Heart right ventricle (tissue), 16 donors: Measurements from ENCODE around the gene OR6T1. TPM values are rescaled to one million over a fixed set of nuclear protein-coding genes. Genes with fewer than 3 reads are reported as not detected.

Experiments
- ATAC-seq, 8 donors: fragments of 200-7000 bp; cut with Tn5 transposase; one replicate each; pipeline ENCODE4 v1.9.1; 2020; ENCODE audit warnings: mild to moderate bottlenecking in 8 of 8, moderate library complexity in 8 of 8, moderate number of reproducible peaks in 1 of 8
- DNase-seq, 2 donors: peaks; one replicate each; pipeline ENCODE4 v3.0.0-alpha.2; 2020
- H3K27ac ChIP-seq, 10 donors: fragments of 200-600 bp; sonication (generic) in 2 of 10; one replicate each; pipeline versions ENCODE4 v1.5.0 to v1.8.0; 2020 to 2022; ENCODE audit warnings: mild to moderate bottlenecking in 3 of 10
- H3K27me3 ChIP-seq, 7 donors: fragments of 200-600 bp; one replicate each; pipeline ENCODE4 v1.8.0; 2021 to 2022; ENCODE audit warnings: mild to moderate bottlenecking in 2 of 7
- H3K36me3 ChIP-seq, 9 donors: fragments of 200-600 bp; sonication (generic) in 1 of 9; one replicate each; pipeline versions ENCODE4 v1.5.0 to v1.8.0; 2020 to 2022; ENCODE audit warnings: mild to moderate bottlenecking in 2 of 9
- H3K4me1 ChIP-seq, 9 donors: fragments of 200-600 bp; sonication (generic) in 1 of 9; one replicate each; pipeline versions ENCODE4 v1.5.0 to v1.8.0; 2020 to 2022; ENCODE audit warnings: mild to moderate bottlenecking in 4 of 9
- H3K4me3 ChIP-seq, 10 donors: fragments of 200-600 bp; sonication (generic) in 2 of 10; one replicate each; pipeline versions ENCODE4 v1.5.0 to v1.8.0; 2020 to 2022; ENCODE audit warnings: mild to moderate bottlenecking in 7 of 10, moderate library complexity in 2 of 10
- H3K9me3 ChIP-seq, 11 donors: fragments of 200-600 bp in 10 of 11; sonication (generic) in 2 of 11; one replicate each; pipeline versions ENCODE4 v1.5.0 to v1.8.0; 2013 to 2022; ENCODE audit warnings: mild to moderate bottlenecking in 2 of 11, control low read depth in 1 of 11, moderate library complexity in 1 of 11
- WGBS, 2 donors: extraction: QIAGEN DNeasy Blood & Tissue Kit; methylation state at CpG; one replicate each; pipeline ENCODE4 v1.1.7; 2013; ENCODE audit warnings: inconsistent platforms in 1 of 2; 5-methylcytosine and 5-hydroxymethylcytosine counted together
- intact Hi-C, 10 donors: fragments of 100-400 bp; cut with DNase I; formaldehyde crosslinking; loops; one replicate each; pipeline versions ENCODE4 v1.11.1 to v1.14.2; 2022
- polyA plus RNA-seq, 2 donors: library from polyadenylated mRNA; stranded (reverse); fragments of 200-250 nt; gene quantifications; one replicate each; pipeline ENCODE4 v1.2.3, GENCODE V29; 2013
- total RNA-seq, 10 donors: library from RNA; stranded (reverse); fragmentation: NEBNext Ultra II Directional in 3 of 10; extraction: Animal tissue kit (Norgen Biotek cat#: 25700) in 3 of 10; gene quantifications; one replicate each; pipeline versions ENCODE4 v1.2.1 to v1.2.4, GENCODE V29; 2021 to 2023
- TF ChIP-seq, protein P1 (sequence below), 9 donors: fragments of 200-600 bp; sonication (generic) in 2 of 9; IDR thresholded peaks; one replicate each; pipeline versions ENCODE4 v1.5.0 to v1.8.0; 2021 to 2022; ENCODE audit warnings: antibody characterized with exemption in 9 of 9, mild to moderate bottlenecking in 5 of 9, moderate library complexity in 1 of 9
- donor health status: Arrhythmogenic right ventricular cardiomyopathy.
- donor health status: ischemic (EF 13 %, LVEDD 7.1; RV severe dilation, severe dysfunction).
- donor health status: healthy with polysubstance abuse.
- donor health status: DM: no; HTN: yes; CAD: no.
- donor health status: DM: no; HTN: no; CAD: no.
- donor health status: ischemic (EF 25% LVEDD 6.9; RV normal size, moderate dysfunction).
- donor health status: ischemic (EF 25% LVEDD 5.7; RV mildly dilated, moderate dysfunction).
- donor health status: healthy.
- donor health status: DM: yes; HTN: yes; CAD: no.
- donor health status: Ischemic cardiomyopathy.
- donor health status: ischemic (EF 35%, LVEDD 5.7; RV mildly dilated, moderate dysfunction).
- donor health status: nonischemic (EF 11% LVEDD 7.7; RV severe dilation, severe dysfunction).
- donor health status: DM: yes; HTN: yes; CAD: no.
- donor health status: PGD.
- donor health status: ischemic (EF 29% LVEDD 5.4; RV normal size, mild dysfunction).
- donor health status: nonischemic (EF 23%, LVEDD 6.1; RV moderate dilation, normal function).

Gene OR6T1
- total and polyA plus RNA-seq, 12 donors = not detected

DNA sequence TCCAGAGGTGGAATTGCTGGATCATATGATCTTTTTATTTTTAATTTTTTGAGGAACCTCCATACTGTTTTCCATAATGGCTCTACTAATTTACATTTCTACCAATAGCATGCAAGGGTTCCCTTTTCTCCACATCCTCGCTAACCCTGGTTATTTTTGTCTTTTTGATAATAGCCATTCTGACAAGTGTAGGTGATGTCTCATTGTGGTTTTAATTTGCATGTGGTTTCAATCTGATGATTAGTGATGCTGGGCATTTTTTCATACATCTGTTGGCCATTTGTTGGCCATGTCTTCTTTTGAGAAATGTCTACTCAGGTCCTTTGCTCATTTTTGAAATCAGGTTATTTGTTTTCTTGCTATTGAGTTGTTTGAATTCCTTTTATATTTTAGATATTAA, 19.6 kb downstream of the OR6T1 start:
- no peak for DNase-seq
- TF ChIP-seq, protein P1, sequence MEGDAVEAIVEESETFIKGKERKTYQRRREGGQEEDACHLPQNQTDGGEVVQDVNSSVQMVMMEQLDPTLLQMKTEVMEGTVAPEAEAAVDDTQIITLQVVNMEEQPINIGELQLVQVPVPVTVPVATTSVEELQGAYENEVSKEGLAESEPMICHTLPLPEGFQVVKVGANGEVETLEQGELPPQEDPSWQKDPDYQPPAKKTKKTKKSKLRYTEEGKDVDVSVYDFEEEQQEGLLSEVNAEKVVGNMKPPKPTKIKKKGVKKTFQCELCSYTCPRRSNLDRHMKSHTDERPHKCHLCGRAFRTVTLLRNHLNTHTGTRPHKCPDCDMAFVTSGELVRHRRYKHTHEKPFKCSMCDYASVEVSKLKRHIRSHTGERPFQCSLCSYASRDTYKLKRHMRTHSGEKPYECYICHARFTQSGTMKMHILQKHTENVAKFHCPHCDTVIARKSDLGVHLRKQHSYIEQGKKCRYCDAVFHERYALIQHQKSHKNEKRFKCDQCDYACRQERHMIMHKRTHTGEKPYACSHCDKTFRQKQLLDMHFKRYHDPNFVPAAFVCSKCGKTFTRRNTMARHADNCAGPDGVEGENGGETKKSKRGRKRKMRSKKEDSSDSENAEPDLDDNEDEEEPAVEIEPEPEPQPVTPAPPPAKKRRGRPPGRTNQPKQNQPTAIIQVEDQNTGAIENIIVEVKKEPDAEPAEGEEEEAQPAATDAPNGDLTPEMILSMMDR (IDR thresholded peaks at IDR 0.05) = no peak
- no peaks in the 10 kb centered on the region for H3K4me1 ChIP-seq
- intact Hi-C loops = loop anchor here in 1 of 10 donors (10.0 kb wide), 1 partner anchor 59 kb away; no protein-coding TSS in a partner anchor
- WGBS, 2 donors = 58 to 72% methylated on average over 1 of the region's 1 CpG
- H3K36me3 ChIP-seq = no peaks in the 10 kb centered on the region
- H3K27ac ChIP-seq = no peak overlapping the region
- no peaks in the 10 kb centered on the region for H3K27me3 ChIP-seq
- ATAC-seq = no peak
- H3K9me3 ChIP-seq = no peaks in the 10 kb centered on the region
- H3K4me3 ChIP-seq = no peak overlapping the region

DNA sequence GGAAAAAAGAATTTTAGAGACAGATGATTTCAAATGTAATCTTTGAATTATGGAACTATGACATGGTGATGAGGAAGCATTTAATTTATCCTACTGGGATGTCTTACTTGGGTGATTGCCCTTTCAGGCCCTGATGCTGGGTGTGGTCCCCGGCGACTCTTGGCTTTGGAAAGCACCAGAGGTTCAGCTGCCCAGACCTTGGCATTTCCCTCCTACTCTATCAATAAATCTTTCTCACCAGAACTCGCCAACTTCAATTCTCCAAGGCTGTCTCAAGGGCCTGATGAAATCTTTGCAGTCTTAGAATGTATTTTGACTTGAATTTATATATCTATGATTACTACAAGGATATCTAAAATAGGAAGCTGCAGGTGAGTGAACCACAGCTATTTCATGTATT, 22.7 kb downstream of the OR6T1 start:
- no peaks in the 10 kb centered on the region for H3K9me3 ChIP-seq
- TF ChIP-seq, protein P1 (IDR thresholded peaks at IDR 0.05) = no peak
- H3K4me3 ChIP-seq = no peak overlapping the region
- H3K27ac ChIP-seq = no peak overlapping the region
- H3K4me1 ChIP-seq = no peaks in the 10 kb centered on the region
- no peak for ATAC-seq
- no peaks in the 10 kb centered on the region for H3K36me3 ChIP-seq
- intact Hi-C loops = loop anchor here in 1 of 10 donors (10.0 kb wide), 1 partner anchor 56 kb away; no protein-coding TSS in a partner anchor
- 74 to 81% methylated on average over 3 of the region's 3 CpGs for WGBS, 2 donors
- no peaks in the 10 kb centered on the region for H3K27me3 ChIP-seq
- DNase-seq = no peak

DNA sequence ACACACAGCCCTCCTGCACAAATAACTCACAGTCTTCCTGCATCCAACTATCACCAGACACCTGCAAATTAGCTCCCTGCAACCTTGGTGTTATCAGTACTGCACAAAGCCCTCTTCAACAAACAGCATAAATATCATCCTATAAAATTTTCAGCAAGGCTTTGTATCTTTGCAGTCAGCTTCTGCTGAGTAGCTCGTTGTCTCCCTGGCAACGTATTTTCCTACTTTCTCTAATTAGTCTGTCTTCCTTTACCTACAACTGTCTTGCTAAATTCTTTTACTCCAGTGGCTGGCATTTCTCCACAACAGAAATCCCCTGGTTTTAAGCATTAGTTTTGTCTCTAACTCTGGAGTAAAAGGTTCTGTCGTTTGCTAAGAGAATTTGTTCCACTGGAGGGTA, 37.8 kb downstream of the OR6T1 start:
- Histone ChIP-seq H3K4me1 (no peaks in the 10 kb centered on the region), H3K36me3 (no peaks in the 10 kb centered on the region), H3K4me3 (no peak overlapping the region), H3K9me3 (peaks cover 0 to 2% (median 0%) of the 10 kb centered on the region in 11 donors), H3K27ac (no peak overlapping the region), H3K27me3 (peaks cover 0 to 5% (median 0%) of the 10 kb centered on the region in 7 donors)
- ATAC-seq = no peak
- WGBS, 2 donors = 37 to 47% methylated on average over 3 of the region's 3 CpGs
- TF ChIP-seq, protein P1 (IDR thresholded peaks at IDR 0.05) = no peak
- DNase-seq = no peak
- intact Hi-C loops = no loop called here

DNA sequence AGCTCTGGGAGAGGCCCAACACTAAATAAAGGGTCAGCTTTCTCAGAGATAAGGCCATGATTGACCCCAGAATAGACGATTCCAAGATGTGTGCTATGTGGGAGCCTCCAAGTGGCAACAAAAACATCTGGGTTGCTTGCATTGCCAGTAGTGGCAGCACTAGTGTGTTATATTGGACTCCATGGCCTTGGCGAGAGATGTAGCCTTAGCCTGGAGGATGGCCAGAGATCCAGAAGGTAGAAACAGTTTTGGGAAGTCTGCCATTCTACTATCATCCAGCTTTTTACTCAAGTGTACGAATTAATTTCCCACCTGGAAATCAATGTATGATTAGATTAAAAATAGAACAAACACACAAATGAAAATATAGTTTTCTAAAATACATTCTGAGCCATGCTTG, 38.7 kb downstream of the OR6T1 start:
- peaks cover 0 to 2% (median 0%) of the 10 kb centered on the region in 11 donors for H3K9me3 ChIP-seq
- H3K27me3 ChIP-seq = peaks cover 0 to 5% (median 0%) of the 10 kb centered on the region in 7 donors
- no peak overlapping the region for H3K4me3 ChIP-seq
- H3K4me1 ChIP-seq = no peaks in the 10 kb centered on the region
- TF ChIP-seq, protein P1 (IDR thresholded peaks at IDR 0.05) = no peak
- no peaks in the 10 kb centered on the region for H3K36me3 ChIP-seq
- 57 to 64% methylated on average over 3 of the region's 3 CpGs for WGBS, 2 donors
- intact Hi-C loops = no loop called here
- H3K27ac ChIP-seq = no peak overlapping the region
- DNase-seq = no peak
- ATAC-seq = no peak
